Esophagus (tissue), 2 donors: Measurements from ENCODE around the gene DCDC2. TPM values are rescaled to one million over a fixed set of nuclear protein-coding genes. Genes with fewer than 3 reads are reported as not detected.

Experiments used
- H3K27ac ChIP-seq, 2 donors: one replicate each; pipeline ENCODE4 v1.5.1; 2013; ENCODE audit warnings: low read depth in 2 of 2, mild to moderate bottlenecking in 2 of 2, inconsistent platforms in 1 of 2, low read length in 1 of 2, moderate library complexity in 1 of 2
- H3K27me3 ChIP-seq, 2 donors: one replicate each; pipeline ENCODE4 v1.6.1; 2013; ENCODE audit warnings: low read length in 2 of 2, control low read depth in 1 of 2, mild to moderate bottlenecking in 1 of 2; ENCODE audit not compliant: insufficient read depth in 2 of 2, control insufficient read depth in 1 of 2
- H3K36me3 ChIP-seq, 2 donors: one replicate each; pipeline ENCODE4 v1.6.1; 2013; ENCODE audit warnings: low read length in 1 of 2; ENCODE audit not compliant: control insufficient read depth in 2 of 2, insufficient read depth in 2 of 2
- H3K4me1 ChIP-seq, 2 donors: one replicate each; pipeline ENCODE4 v1.6.1; 2013; ENCODE audit warnings: low read length in 1 of 2; ENCODE audit not compliant: control insufficient read depth in 2 of 2, insufficient read depth in 2 of 2
- H3K4me3 ChIP-seq, 2 donors: one replicate each; pipeline ENCODE4 v1.5.1; 2013; ENCODE audit warnings: low read length in 2 of 2, mild to moderate bottlenecking in 2 of 2, low read depth in 1 of 2, moderate library complexity in 1 of 2
- H3K9me3 ChIP-seq, 2 donors: one replicate each; pipeline ENCODE4 v1.6.1; 2013; ENCODE audit warnings: mild to moderate bottlenecking in 2 of 2, low read depth in 1 of 2, low read length in 1 of 2, moderate library complexity in 1 of 2; ENCODE audit not compliant: control insufficient read depth in 2 of 2, insufficient read depth in 1 of 2
- WGBS, 2 donors: extraction: QIAGEN DNeasy Blood & Tissue Kit; methylation state at CpG; one replicate each; pipeline ENCODE4 v1.1.7; 2013; 5-methylcytosine and 5-hydroxymethylcytosine counted together
- polyA plus RNA-seq, 2 donors: library from polyadenylated mRNA; stranded (reverse); fragments of 200-250 nt; gene quantifications; one replicate each; pipeline ENCODE4 v1.2.3, GENCODE V29; 2013
- donor health status: healthy with polysubstance abuse.
- donor health status: Bipolar disorder and iron deficiency.

The DCDC2 gene
- polyA plus RNA-seq, 2 donors = under 0.01 to 0.02 TPM

- no peaks in the 10 kb centered on the region for H3K4me1 ChIP-seq
- H3K36me3 ChIP-seq = no peaks in the 10 kb centered on the region
- no peaks in the 10 kb centered on the region for H3K27me3 ChIP-seq
- no peak overlapping the region for H3K27ac ChIP-seq
- H3K4me3 ChIP-seq = no peak overlapping the region
- no peaks in the 10 kb centered on the region for H3K9me3 ChIP-seq
Measured at GRCh38 chr6:24193364-24193763, 164.5 kb downstream of the DCDC2 start.

- Histone ChIP-seq H3K4me3 (no peak overlapping the region), H3K9me3 (no peaks in the 10 kb centered on the region), H3K27ac (no peak overlapping the region), H3K27me3 (no peaks in the 10 kb centered on the region), H3K4me1 (no peaks in the 10 kb centered on the region), H3K36me3 (no peaks in the 10 kb centered on the region)
- 44% methylated on average over 2 of the region's 2 CpGs for WGBS, 2 donors
Measured at GRCh38 chr6:24191346-24191745, 166.5 kb downstream of the DCDC2 start.

- peaks cover 0 to 2% of the 10 kb centered on the region in 2 donors for H3K4me1 ChIP-seq
- H3K36me3 ChIP-seq = no peaks in the 10 kb centered on the region
- 38 to 59% methylated on average over 8 of the region's 8 CpGs for WGBS, 2 donors
- no peak overlapping the region for H3K4me3 ChIP-seq
- H3K27me3 ChIP-seq = no peaks in the 10 kb centered on the region
- H3K27ac ChIP-seq = no peak overlapping the region
- H3K9me3 ChIP-seq = no peaks in the 10 kb centered on the region
Measured at GRCh38 chr6:24188578-24189080, 169.2 kb downstream of the DCDC2 start.

- H3K9me3 ChIP-seq = no peaks in the 10 kb centered on the region
- H3K36me3 ChIP-seq = no peaks in the 10 kb centered on the region
- no peaks in the 10 kb centered on the region for H3K27me3 ChIP-seq
- H3K4me3 ChIP-seq = no peak overlapping the region
- peaks cover 0 to 3% of the 10 kb centered on the region in 2 donors for H3K4me1 ChIP-seq
- no peak overlapping the region for H3K27ac ChIP-seq
Measured at GRCh38 chr6:24187965-24188577, 169.8 kb downstream of the DCDC2 start.

- Histone ChIP-seq H3K4me1 (peaks cover 0 to 3% of the 10 kb centered on the region in 2 donors), H3K27me3 (no peaks in the 10 kb centered on the region), H3K27ac (no peak overlapping the region), H3K36me3 (no peaks in the 10 kb centered on the region), H3K4me3 (no peak overlapping the region), H3K9me3 (no peaks in the 10 kb centered on the region)
- WGBS, 2 donors = 85 to 86% methylated on average over 7 of the region's 7 CpGs
Measured at GRCh38 chr6:24186349-24186748, 171.5 kb downstream of the DCDC2 start.

GRCh38 chr6:24183584-24183983 lies 174.3 kb downstream of the DCDC2 start:
- no peaks in the 10 kb centered on the region for H3K36me3 ChIP-seq
- WGBS, 2 donors = 79 to 82% methylated on average over 10 of the region's 10 CpGs
- H3K4me1 ChIP-seq = peaks cover 0 to 3% of the 10 kb centered on the region in 2 donors
- no peaks in the 10 kb centered on the region for H3K9me3 ChIP-seq
- no peak overlapping the region for H3K4me3 ChIP-seq
- H3K27ac ChIP-seq = no peak overlapping the region
- no peaks in the 10 kb centered on the region for H3K27me3 ChIP-seq

GRCh38 chr6:24157886-24158285 lies 200.0 kb downstream of the DCDC2 start:
- Histone ChIP-seq H3K27me3 (no peaks in the 10 kb centered on the region), H3K36me3 (no peaks in the 10 kb centered on the region), H3K9me3 (no peaks in the 10 kb centered on the region), H3K4me1 (no peaks in the 10 kb centered on the region), H3K4me3 (no peak overlapping the region), H3K27ac (no peak overlapping the region)
- 20 to 27% methylated on average over 1 of the region's 1 CpG for WGBS, 2 donors

GRCh38 chr6:24154121-24154520 lies 203.7 kb downstream of the DCDC2 start:
- Histone ChIP-seq H3K4me1 (no peaks in the 10 kb centered on the region), H3K27me3 (no peaks in the 10 kb centered on the region), H3K9me3 (peaks cover 0 to 3% of the 10 kb centered on the region in 2 donors), H3K4me3 (no peak overlapping the region), H3K27ac (no peak overlapping the region), H3K36me3 (no peaks in the 10 kb centered on the region)

GRCh38 chr6:24152014-24152413 lies 205.8 kb downstream of the DCDC2 start:
- Histone ChIP-seq H3K27ac (no peak overlapping the region), H3K27me3 (no peaks in the 10 kb centered on the region), H3K9me3 (peaks cover 0 to 3% of the 10 kb centered on the region in 2 donors), H3K4me3 (no peak overlapping the region), H3K36me3 (no peaks in the 10 kb centered on the region), H3K4me1 (no peaks in the 10 kb centered on the region)
- 70 to 88% methylated on average over 1 of the region's 1 CpG for WGBS, 2 donors

- Histone ChIP-seq H3K9me3 (peaks cover 0 to 3% of the 10 kb centered on the region in 2 donors), H3K4me3 (no peak overlapping the region), H3K4me1 (no peaks in the 10 kb centered on the region), H3K27me3 (no peaks in the 10 kb centered on the region), H3K27ac (no peak overlapping the region), H3K36me3 (no peaks in the 10 kb centered on the region)
- 41 to 43% methylated on average over 3 of the region's 3 CpGs for WGBS, 2 donors
Measured at GRCh38 chr6:24149836-24150235, 208.0 kb downstream of the DCDC2 start.
